Colonic mucosa (tissue), 4 donors: ENCODE data around the gene IRS2. TPM values are rescaled to one million over a fixed set of nuclear protein-coding genes. Genes with fewer than 3 reads are reported as not detected.

Experiments
- DNase-seq: peaks from one replicate; pipeline ENCODE4 v3.0.0-alpha.2; 2020
- H3K27ac ChIP-seq: fragments of 200-600 bp; one replicate; pipeline ENCODE4 v1.8.0; 2021
- H3K27me3 ChIP-seq: fragments of 200-600 bp; one replicate; pipeline ENCODE4 v1.8.0; 2021
- H3K36me3 ChIP-seq: fragments of 200-600 bp; one replicate; pipeline ENCODE4 v1.8.0; 2021
- H3K4me1 ChIP-seq: fragments of 200-600 bp; one replicate; pipeline ENCODE4 v1.8.0; 2021; ENCODE audit warnings: mild to moderate bottlenecking
- H3K4me3 ChIP-seq: fragments of 200-600 bp; one replicate; pipeline ENCODE4 v1.8.0; 2021
- H3K9ac ChIP-seq, 2 donors: one replicate each; pipeline ENCODE4 v1.7.0; 2013; ENCODE audit warnings: control low read depth in 2 of 2, low read depth in 2 of 2, low read length in 2 of 2
- H3K9me3 ChIP-seq: fragments of 200-600 bp; one replicate; pipeline ENCODE4 v1.8.0; 2021
- intact Hi-C: fragments of 100-400 bp; cut with DNase I; formaldehyde crosslinking; loops from one replicate; pipeline ENCODE4 v1.14.1; 2022
- total RNA-seq, 2 donors: library from RNA; stranded (reverse); fragmentation: NEBNext Ultra II Directional in 1 of 2; extraction: Animal tissue kit (Norgen Biotek cat#: 25700) in 1 of 2; gene quantifications; one replicate each; pipeline ENCODE4 v1.2.1, GENCODE V29; 2021
- TF ChIP-seq, protein P1 (sequence below): fragments of 200-600 bp; IDR thresholded peaks from one replicate; pipeline ENCODE4 v1.8.0; 2022; ENCODE audit warnings: antibody characterized with exemption, mild to moderate bottlenecking
- donor health status: healthy.
- donor health status: DM: no; HTN: no; CAD: no.
- donor health status: DM: no; HTN: no; CAD: no.

Gene IRS2
- total RNA-seq, 2 donors from 2014 or later = 6.7 to 23.0 TPM

DNA sequence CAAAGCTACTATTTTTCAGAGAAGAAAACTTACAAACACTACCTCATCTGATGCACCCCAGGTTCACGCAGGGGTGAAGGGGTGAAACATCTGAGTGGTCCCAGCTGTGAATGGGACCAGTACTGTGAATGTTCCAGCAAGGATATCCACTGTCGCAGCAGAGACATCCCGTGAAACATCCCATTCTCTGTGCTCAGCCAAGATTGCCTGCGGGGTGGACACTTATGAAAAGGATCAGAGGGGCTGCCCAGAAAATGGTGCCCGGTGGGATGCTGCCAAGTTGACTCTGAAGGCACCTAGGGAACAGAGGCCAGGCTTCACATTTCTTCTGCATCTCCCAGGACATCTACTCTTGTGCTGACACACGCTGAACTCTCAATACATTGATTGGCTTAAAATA, 15.9 kb downstream of the IRS2 start:
- Histone ChIP-seq H3K9ac (no peak overlapping the region), H3K36me3 (no peaks in the 10 kb centered on the region), H3K4me1 (no peaks in the 10 kb centered on the region), H3K9me3 (no peaks in the 10 kb centered on the region), H3K4me3 (no peak overlapping the region), H3K27ac (no peak overlapping the region), H3K27me3 (no peaks in the 10 kb centered on the region)
- DNase-seq = no peak
- TF ChIP-seq, protein P1, sequence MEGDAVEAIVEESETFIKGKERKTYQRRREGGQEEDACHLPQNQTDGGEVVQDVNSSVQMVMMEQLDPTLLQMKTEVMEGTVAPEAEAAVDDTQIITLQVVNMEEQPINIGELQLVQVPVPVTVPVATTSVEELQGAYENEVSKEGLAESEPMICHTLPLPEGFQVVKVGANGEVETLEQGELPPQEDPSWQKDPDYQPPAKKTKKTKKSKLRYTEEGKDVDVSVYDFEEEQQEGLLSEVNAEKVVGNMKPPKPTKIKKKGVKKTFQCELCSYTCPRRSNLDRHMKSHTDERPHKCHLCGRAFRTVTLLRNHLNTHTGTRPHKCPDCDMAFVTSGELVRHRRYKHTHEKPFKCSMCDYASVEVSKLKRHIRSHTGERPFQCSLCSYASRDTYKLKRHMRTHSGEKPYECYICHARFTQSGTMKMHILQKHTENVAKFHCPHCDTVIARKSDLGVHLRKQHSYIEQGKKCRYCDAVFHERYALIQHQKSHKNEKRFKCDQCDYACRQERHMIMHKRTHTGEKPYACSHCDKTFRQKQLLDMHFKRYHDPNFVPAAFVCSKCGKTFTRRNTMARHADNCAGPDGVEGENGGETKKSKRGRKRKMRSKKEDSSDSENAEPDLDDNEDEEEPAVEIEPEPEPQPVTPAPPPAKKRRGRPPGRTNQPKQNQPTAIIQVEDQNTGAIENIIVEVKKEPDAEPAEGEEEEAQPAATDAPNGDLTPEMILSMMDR = no peak
- intact Hi-C loops = no loop called here

DNA sequence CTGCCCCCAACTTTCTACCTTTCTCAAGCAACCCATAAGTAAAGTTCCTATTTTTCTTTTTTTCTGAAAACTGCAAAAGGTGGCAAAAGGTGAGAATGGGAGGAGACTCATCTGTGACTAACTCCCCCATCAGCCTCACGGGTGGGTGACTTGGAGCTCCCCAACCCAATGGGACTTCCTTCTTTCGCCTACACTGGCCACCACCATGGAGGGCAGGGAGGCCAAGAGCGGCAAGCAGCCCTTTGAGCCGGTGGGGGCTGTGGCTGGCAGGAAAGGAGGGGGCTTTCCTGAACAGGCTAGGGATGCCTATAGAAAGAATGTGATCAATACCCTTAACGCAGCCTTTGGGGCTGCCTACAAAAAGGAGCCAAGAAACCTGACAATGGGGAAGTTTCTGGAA, 16.5 kb downstream of the IRS2 start:
- Histone ChIP-seq H3K27me3 (no peaks in the 10 kb centered on the region), H3K9ac (no peak overlapping the region), H3K27ac (no peak overlapping the region), H3K36me3 (no peaks in the 10 kb centered on the region), H3K4me3 (no peak overlapping the region), H3K9me3 (no peaks in the 10 kb centered on the region), H3K4me1 (no peaks in the 10 kb centered on the region)
- intact Hi-C loops = no loop called here
- DNase-seq = no peak
- TF ChIP-seq, protein P1 = no peak

DNA sequence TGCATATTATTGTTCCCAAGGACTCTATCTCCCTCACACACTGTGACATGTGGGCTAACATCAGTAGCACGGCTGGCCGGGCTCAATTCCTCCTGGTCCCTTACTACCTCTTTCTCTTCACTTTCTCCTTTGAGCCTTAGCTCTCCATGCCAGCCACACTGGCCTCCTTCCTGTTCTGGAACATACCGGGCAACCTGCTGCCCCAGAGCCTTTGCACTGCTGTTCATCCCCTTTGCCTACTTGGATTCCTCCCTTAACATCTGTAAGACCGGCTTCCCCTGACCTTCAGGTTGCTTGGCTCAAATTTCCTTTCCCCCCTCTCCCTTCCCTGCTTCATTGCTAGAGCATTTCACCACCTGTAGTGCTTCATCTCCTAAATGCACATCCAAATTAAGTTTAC, 17.1 kb downstream of the IRS2 start:
- no peaks in the 10 kb centered on the region for H3K4me1 ChIP-seq
- intact Hi-C loops = no loop called here
- no peaks in the 10 kb centered on the region for H3K9me3 ChIP-seq
- H3K4me3 ChIP-seq = no peak overlapping the region
- TF ChIP-seq, protein P1 = no peak
- no peak for DNase-seq
- H3K36me3 ChIP-seq = no peaks in the 10 kb centered on the region
- no peak overlapping the region for H3K9ac ChIP-seq
- H3K27ac ChIP-seq = no peak overlapping the region
- no peaks in the 10 kb centered on the region for H3K27me3 ChIP-seq

DNA sequence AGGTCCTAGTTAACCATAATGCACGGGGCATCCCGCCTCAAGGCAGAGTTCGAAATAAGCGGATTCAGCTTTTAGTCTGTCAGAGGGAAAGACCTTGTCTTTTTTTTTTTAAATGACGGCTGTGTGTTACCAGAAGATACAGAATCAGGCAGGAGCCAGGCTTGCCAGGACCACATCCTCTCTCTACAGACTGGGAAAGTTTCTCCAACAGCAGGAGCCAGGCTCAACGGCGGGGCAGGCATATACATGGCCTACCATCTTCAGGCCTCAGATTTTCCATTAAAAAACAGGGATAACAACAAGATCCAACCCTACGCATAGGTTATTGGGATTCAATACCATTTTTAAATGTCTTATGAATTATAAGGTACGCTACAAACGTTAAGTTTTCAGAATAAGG, 17.8 kb downstream of the IRS2 start:
- no peak overlapping the region for H3K27ac ChIP-seq
- TF ChIP-seq, protein P1 = no peak
- intact Hi-C loops = no loop called here
- no peak for DNase-seq
- no peaks in the 10 kb centered on the region for H3K4me1 ChIP-seq
- H3K9me3 ChIP-seq = no peaks in the 10 kb centered on the region
- H3K4me3 ChIP-seq = no peak overlapping the region
- no peak overlapping the region for H3K9ac ChIP-seq
- no peaks in the 10 kb centered on the region for H3K36me3 ChIP-seq
- H3K27me3 ChIP-seq = no peaks in the 10 kb centered on the region

DNA sequence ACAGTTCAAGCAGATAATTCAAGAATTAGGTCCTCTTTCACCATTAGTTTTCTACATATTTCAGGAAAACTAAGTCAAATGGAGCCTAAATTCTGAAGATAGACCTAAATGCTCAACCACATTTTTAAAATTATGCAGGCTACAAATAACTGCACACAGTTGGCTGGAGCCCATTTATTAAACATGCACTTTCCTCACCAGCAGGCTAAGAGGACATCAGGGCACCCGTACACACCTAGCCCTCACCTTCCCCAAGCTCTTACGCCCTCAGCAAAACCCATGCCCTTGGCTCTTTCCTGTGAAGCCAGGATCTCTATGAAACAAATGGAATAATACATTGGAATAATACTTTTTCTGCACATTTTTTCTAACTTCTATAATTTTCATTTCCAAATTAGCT, 18.2 kb downstream of the IRS2 start:
- H3K27ac ChIP-seq = no peak overlapping the region
- no peak overlapping the region for H3K4me3 ChIP-seq
- no peaks in the 10 kb centered on the region for H3K36me3 ChIP-seq
- intact Hi-C loops = no loop called here
- H3K4me1 ChIP-seq = no peaks in the 10 kb centered on the region
- no peaks in the 10 kb centered on the region for H3K27me3 ChIP-seq
- TF ChIP-seq, protein P1 = no peak
- no peaks in the 10 kb centered on the region for H3K9me3 ChIP-seq
- no peak overlapping the region for H3K9ac ChIP-seq
- no peak for DNase-seq

DNA sequence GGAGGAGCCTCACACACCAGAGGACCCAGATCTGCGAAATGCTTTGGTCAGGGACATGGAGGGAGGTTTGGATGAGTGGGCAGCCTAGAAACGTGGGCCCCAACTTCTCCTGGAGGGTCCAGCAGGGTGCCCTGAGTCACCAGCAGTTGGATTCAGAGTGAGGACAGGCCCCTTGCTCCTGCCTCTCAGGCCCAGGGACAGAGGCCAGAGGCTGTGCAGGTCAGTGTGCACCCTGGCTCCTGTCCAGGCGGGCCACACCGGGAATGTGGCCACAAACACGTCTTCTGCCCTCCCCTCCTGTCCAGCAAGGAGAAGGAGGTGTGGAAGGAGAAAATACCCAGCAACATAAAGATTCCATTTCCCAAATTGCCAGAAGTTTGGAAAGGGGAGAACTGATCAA, 19.4 kb downstream of the IRS2 start:
- Histone ChIP-seq H3K27me3 (no peaks in the 10 kb centered on the region), H3K4me1 (no peaks in the 10 kb centered on the region), H3K27ac (no peak overlapping the region), H3K9ac (no peak overlapping the region), H3K9me3 (no peaks in the 10 kb centered on the region), H3K36me3 (no peaks in the 10 kb centered on the region), H3K4me3 (no peak overlapping the region)
- intact Hi-C loops = no loop called here
- TF ChIP-seq, protein P1 = no peak
- DNase-seq = no peak
